HepG2 (cell line): ENCODE data around the gene TMEM35A. TPM values are rescaled to one million over a fixed set of nuclear protein-coding genes. Genes with fewer than 3 reads are reported as not detected.

Source experiments
- ETV5 ChIP-seq: IDR thresholded peaks from 2 replicates; pipeline ENCODE4 v1.6.1; 2018; ENCODE audit warnings: missing biosample characterization, missing genetic modification reagents, inconsistent platforms, borderline replicate concordance
- FOXA1 ChIP-seq, 2 experiments: fragments of 450-650 bp in 1 of 2; sonication (generic) in 1 of 2; formaldehyde crosslinking in 1 of 2; IDR thresholded peaks; 2 replicates each; pipeline versions ENCODE4 v1.4.0 to v1.6.1; 2016 to 2020; ENCODE audit warnings: missing genetic modification reagents in 1 of 2
- MAF1 ChIP-seq: sonication (generic); formaldehyde crosslinking; IDR thresholded peaks from 2 replicates; pipeline ENCODE4 v1.5.0; 2020; ENCODE audit warnings: missing genetic modification reagents, borderline replicate concordance
- NFYB ChIP-seq: sonication (generic); formaldehyde crosslinking; IDR thresholded peaks from 2 replicates; pipeline ENCODE4 v1.4.0; 2020; ENCODE audit warnings: missing genetic modification reagents
- NRL ChIP-seq: sonication (generic); formaldehyde crosslinking; IDR thresholded peaks from 2 replicates; pipeline ENCODE4 v1.5.0; 2020; ENCODE audit warnings: missing genetic modification reagents, mild to moderate bottlenecking, moderate library complexity, borderline replicate concordance
- PHF20 ChIP-seq: sonication (generic); formaldehyde crosslinking; IDR thresholded peaks from 2 replicates; pipeline ENCODE4 v1.5.0; 2020; ENCODE audit warnings: mild to moderate bottlenecking, missing genetic modification reagents
- RELA ChIP-seq: sonication (generic); formaldehyde crosslinking; IDR thresholded peaks from 2 replicates; pipeline ENCODE4 v1.4.0; 2020; ENCODE audit warnings: missing genetic modification reagents
- SAP130 ChIP-seq: IDR thresholded peaks from 2 replicates; pipeline ENCODE4 v1.6.1; 2016; ENCODE audit warnings: low read depth
- SMAD3 ChIP-seq: sonication (generic); formaldehyde crosslinking; IDR thresholded peaks from 2 replicates; pipeline ENCODE4 v1.4.0; 2020; ENCODE audit warnings: missing genetic modification reagents
- ZNF451 ChIP-seq: sonication (generic); formaldehyde crosslinking; IDR thresholded peaks from 2 replicates; pipeline ENCODE4 v1.5.0; 2020; ENCODE audit warnings: mild to moderate bottlenecking, missing genetic modification reagents
- ZNF557 ChIP-seq: sonication (generic); formaldehyde crosslinking; IDR thresholded peaks from 2 replicates; pipeline ENCODE4 v1.4.0; 2020; ENCODE audit warnings: missing genetic modification reagents
- ZNF773 ChIP-seq: sonication (generic); formaldehyde crosslinking; IDR thresholded peaks from 2 replicates; pipeline ENCODE4 v1.4.0; 2020; ENCODE audit warnings: missing genetic modification reagents, borderline replicate concordance
- ZNF83 ChIP-seq: sonication (generic); formaldehyde crosslinking; IDR thresholded peaks from 2 replicates; pipeline ENCODE4 v1.4.0; 2020; ENCODE audit warnings: missing genetic modification reagents, mild to moderate bottlenecking, borderline replicate concordance
- polyA plus RNA-seq, 8 experiments: library from polyadenylated mRNA; depleted of rRNA in 3 of 8; stranded (reverse) in 7 of 8; unstranded in 1 of 8; fragments of >200 nt; fragmentation: Illumina TruSeq in 4 of 8; extraction: Trizol in 4 of 8; gene quantifications; 2 replicates each; pipeline versions ENCODE4 v1.2.1 to v1.2.3, GENCODE V29; 2011 to 2016; ENCODE audit warnings: low read depth in 4 of 8, missing spikeins in 1 of 8, mixed read lengths in 1 of 8; ENCODE audit not compliant: insufficient read depth in 1 of 8
- total RNA-seq, 5 experiments: library from RNA; depleted of rRNA; stranded (reverse); fragments of >200 nt; fragmentation: Illumina TruSeq; extraction: Trizol; gene quantifications; 2 replicates each; pipeline ENCODE4 v1.2.3, GENCODE V29; 2016; ENCODE audit warnings: low read depth in 1 of 5
- TF ChIP-seq, protein P1 (sequence below): sonication (generic); formaldehyde crosslinking; IDR thresholded peaks from one replicate; pipeline ENCODE4 v1.5.1; 2020; ENCODE audit warnings: mild to moderate bottlenecking, missing genetic modification reagents; ENCODE audit errors: not compliant biosample characterization
- TF ChIP-seq, protein P2 (sequence below): sonication (generic); formaldehyde crosslinking; IDR thresholded peaks from 2 replicates; pipeline ENCODE4 v1.4.0; 2020; ENCODE audit warnings: missing genetic modification reagents
- TF ChIP-seq, protein P3 (sequence below): IDR thresholded peaks from 2 replicates; pipeline ENCODE4 v1.6.1; 2016; ENCODE audit warnings: missing genetic modification reagents, missing compliant biosample characterization
- TF ChIP-seq, protein P4 (sequence below): sonication (generic); formaldehyde crosslinking; IDR thresholded peaks from 2 replicates; pipeline ENCODE4 v1.4.0; 2020; ENCODE audit warnings: mild to moderate bottlenecking, missing genetic modification reagents

Gene TMEM35A
- total and polyA plus RNA-seq, 2 of the 13 experiments (the other 11 are each of a cell fraction or from before 2014, with no cell fraction given) = 0.03 TPM; not detected in 1

DNA sequence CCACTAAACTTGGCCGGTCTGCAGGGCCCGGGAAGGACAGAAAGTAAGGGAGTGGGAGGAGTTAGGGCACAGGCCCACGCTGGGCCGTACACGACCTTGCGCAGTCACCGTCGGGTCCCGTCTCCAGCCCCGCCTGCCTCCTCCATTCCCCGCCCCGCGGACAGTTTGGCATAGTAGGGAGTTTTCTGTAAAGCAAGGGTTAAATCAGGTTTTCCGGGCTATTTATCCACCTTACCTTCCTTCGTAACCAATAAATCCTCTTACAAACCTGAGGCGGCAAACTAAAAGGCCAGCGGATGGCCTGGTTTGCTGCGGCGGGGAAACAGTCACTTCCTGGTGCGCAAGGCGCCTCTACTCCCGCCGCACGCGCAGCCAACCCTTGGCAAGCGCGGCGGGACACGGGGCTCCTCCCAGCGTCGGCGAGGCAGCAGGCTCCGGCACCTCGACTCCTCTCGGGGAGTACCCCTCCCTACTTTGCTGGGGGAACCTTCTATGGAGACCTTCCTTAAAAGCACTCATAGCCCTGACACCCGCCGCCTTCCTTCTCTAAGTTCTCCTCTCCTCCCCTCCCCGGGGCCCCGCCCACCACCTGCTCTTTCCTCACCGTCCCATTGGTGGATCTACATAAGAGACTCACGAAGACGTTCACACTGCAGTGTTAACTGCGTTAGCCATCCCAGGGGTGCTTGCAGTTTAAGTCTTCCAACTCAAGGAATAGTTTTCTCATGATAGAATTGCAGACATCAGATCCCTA lies 27.0 kb upstream of the TMEM35A start, which contains the start of gene TRMT2B (continued):
- TF ChIP-seq, protein P1, sequence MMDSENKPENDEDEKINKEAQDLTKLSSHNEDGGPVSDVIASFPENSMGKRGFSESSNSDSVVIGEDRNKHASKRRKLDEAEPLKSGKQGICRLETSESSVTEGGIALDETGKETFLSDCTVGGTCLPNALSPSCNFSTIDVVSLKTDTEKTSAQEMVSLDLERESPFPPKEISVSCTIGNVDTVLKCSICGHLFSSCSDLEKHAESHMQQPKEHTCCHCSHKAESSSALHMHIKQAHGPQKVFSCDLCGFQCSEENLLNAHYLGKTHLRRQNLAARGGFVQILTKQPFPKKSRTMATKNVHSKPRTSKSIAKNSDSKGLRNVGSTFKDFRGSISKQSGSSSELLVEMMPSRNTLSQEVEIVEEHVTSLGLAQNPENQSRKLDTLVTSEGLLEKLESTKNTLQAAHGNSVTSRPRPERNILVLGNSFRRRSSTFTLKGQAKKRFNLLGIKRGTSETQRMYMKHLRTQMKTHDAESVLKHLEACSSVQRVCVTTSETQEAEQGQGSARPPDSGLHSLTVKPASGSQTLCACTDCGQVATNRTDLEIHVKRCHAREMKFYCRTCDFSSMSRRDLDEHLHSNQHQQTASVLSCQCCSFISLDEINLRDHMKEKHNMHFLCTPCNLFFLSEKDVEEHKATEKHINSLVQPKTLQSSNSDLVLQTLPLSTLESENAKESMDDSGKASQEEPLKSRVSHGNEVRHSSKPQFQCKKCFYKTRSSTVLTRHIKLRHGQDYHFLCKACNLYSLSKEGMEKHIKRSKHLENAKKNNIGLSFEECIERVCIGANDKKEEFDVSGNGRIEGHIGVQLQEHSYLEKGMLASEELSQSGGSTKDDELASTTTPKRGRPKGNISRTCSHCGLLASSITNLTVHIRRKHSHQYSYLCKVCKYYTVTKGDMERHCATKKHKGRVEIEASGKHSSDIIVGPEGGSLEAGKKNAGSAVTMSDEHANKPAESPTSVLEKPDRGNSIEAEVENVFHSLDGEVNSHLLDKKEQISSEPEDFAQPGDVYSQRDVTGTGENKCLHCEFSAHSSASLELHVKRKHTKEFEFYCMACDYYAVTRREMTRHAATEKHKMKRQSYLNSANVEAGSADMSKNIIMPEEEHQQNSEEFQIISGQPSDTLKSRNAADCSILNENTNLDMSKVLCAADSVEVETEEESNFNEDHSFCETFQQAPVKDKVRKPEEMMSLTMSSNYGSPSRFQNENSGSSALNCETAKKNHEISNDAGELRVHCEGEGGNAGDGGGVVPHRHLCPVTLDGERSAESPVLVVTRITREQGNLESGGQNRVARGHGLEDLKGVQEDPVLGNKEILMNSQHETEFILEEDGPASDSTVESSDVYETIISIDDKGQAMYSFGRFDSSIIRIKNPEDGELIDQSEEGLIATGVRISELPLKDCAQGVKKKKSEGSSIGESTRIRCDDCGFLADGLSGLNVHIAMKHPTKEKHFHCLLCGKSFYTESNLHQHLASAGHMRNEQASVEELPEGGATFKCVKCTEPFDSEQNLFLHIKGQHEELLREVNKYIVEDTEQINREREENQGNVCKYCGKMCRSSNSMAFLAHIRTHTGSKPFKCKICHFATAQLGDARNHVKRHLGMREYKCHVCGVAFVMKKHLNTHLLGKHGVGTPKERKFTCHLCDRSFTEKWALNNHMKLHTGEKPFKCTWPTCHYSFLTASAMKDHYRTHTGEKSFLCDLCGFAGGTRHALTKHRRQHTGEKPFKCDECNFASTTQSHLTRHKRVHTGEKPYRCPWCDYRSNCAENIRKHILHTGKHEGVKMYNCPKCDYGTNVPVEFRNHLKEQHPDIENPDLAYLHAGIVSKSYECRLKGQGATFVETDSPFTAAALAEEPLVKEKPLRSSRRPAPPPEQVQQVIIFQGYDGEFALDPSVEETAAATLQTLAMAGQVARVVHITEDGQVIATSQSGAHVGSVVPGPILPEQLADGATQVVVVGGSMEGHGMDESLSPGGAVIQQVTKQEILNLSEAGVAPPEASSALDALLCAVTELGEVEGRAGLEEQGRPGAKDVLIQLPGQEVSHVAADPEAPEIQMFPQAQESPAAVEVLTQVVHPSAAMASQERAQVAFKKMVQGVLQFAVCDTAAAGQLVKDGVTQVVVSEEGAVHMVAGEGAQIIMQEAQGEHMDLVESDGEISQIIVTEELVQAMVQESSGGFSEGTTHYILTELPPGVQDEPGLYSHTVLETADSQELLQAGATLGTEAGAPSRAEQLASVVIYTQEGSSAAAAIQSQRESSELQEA = no peak
- TF ChIP-seq NFYB (CRISPR knock-in tag) = peak; percentile 36; the same call in 1 of the 2 replicates
- TF ChIP-seq, protein P2, sequence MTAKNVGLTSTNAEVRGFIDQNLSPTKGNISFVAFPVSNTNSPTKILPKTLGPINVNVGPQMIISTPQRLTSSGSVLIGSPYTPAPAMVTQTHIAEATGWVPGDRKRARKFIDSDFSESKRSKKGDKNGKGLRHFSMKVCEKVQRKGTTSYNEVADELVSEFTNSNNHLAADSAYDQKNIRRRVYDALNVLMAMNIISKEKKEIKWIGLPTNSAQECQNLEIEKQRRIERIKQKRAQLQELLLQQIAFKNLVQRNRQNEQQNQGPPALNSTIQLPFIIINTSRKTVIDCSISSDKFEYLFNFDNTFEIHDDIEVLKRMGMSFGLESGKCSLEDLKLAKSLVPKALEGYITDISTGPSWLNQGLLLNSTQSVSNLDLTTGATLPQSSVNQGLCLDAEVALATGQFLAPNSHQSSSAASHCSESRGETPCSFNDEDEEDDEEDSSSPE (CRISPR knock-in tag) = peak; percentile 69
- TF ChIP-seq SMAD3 (CRISPR knock-in tag) = no peak
- TF ChIP-seq, protein P3, sequence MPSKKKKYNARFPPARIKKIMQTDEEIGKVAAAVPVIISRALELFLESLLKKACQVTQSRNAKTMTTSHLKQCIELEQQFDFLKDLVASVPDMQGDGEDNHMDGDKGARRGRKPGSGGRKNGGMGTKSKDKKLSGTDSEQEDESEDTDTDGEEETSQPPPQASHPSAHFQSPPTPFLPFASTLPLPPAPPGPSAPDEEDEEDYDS = peak; percentile 28; the same call in 1 of the 2 replicates
- no peak for TF ChIP-seq ZNF451
- TF ChIP-seq SAP130 (CRISPR knock-in tag) = peak; percentile 57
- peak; percentile 60; the same call in 1 of the 2 replicates for TF ChIP-seq NRL (CRISPR knock-in tag)
- no peak for TF ChIP-seq ZNF773 (CRISPR knock-in tag)
- TF ChIP-seq FOXA1 (IDR thresholded peaks at IDR 0.05) = no peak
- no peak for TF ChIP-seq FOXA1 (CRISPR knock-in tag; IDR thresholded peaks at IDR 0.05)
- TF ChIP-seq, protein P4, sequence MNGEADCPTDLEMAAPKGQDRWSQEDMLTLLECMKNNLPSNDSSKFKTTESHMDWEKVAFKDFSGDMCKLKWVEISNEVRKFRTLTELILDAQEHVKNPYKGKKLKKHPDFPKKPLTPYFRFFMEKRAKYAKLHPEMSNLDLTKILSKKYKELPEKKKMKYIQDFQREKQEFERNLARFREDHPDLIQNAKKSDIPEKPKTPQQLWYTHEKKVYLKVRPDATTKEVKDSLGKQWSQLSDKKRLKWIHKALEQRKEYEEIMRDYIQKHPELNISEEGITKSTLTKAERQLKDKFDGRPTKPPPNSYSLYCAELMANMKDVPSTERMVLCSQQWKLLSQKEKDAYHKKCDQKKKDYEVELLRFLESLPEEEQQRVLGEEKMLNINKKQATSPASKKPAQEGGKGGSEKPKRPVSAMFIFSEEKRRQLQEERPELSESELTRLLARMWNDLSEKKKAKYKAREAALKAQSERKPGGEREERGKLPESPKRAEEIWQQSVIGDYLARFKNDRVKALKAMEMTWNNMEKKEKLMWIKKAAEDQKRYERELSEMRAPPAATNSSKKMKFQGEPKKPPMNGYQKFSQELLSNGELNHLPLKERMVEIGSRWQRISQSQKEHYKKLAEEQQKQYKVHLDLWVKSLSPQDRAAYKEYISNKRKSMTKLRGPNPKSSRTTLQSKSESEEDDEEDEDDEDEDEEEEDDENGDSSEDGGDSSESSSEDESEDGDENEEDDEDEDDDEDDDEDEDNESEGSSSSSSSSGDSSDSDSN (CRISPR knock-in tag) = peak; percentile 21; the same call in 1 of the 2 replicates
- peak; percentile 17; the same call in 1 of the 2 replicates for TF ChIP-seq ETV5 (CRISPR knock-in tag)
- no peak for TF ChIP-seq MAF1
- no peak for TF ChIP-seq ZNF557 (CRISPR knock-in tag)
- no peak for TF ChIP-seq ZNF83 (CRISPR knock-in tag)
- no peak for TF ChIP-seq RELA (CRISPR knock-in tag)
- TF ChIP-seq PHF20 (CRISPR knock-in tag) = peak; percentile 47
